Ectodermal cell (in vitro differentiated cells): ENCODE results near the gene GALNT13.

Experiments used
- H3K27ac ChIP-seq: 2 replicates; pipeline ENCODE4 v1.7.0; 2013; ENCODE audit warnings: mild to moderate bottlenecking, low read depth, low read length; ENCODE audit not compliant: insufficient read depth, poor library complexity, severe bottlenecking
- H3K27me3 ChIP-seq: 2 replicates; pipeline ENCODE4 v1.7.0; 2013; ENCODE audit warnings: mild to moderate bottlenecking, low read length; ENCODE audit not compliant: insufficient read depth, control insufficient read depth, poor library complexity, severe bottlenecking
- H3K36me3 ChIP-seq: one replicate; pipeline ENCODE4 v1.7.0; 2013; ENCODE audit warnings: low read length; ENCODE audit not compliant: control insufficient read depth, insufficient read depth
- H3K4me1 ChIP-seq: one replicate; pipeline ENCODE4 v1.7.0; 2013; ENCODE audit warnings: low read length; ENCODE audit not compliant: control insufficient read depth, insufficient read depth
- H3K4me3 ChIP-seq: 2 replicates; pipeline ENCODE4 v1.7.0; 2013; ENCODE audit warnings: low read depth, low read length, control low read depth; ENCODE audit not compliant: insufficient read depth
- H3K9me3 ChIP-seq: 2 replicates; pipeline ENCODE4 v1.7.0; 2013; ENCODE audit warnings: mild to moderate bottlenecking, low read length, moderate library complexity; ENCODE audit not compliant: control insufficient read depth
- WGBS, 2 experiments: methylation state at CpG; one replicate each; pipeline ENCODE4 v1.1.7; 2013; ENCODE audit warnings: missing lambda C conversion rate in 2 of 2; 5-methylcytosine and 5-hydroxymethylcytosine counted together

GALNT13 gene

GRCh38 chr2:154093856-154094255 is 222.1 kb downstream of the GALNT13 start:
- Histone ChIP-seq H3K36me3 (no peaks in the 10 kb centered on the region), H3K27ac (no peak overlapping the region), H3K4me1 (no peaks in the 10 kb centered on the region), H3K9me3 (no peaks in the 10 kb centered on the region), H3K4me3 (no peak overlapping the region), H3K27me3 (no peaks in the 10 kb centered on the region)
- WGBS, 2 experiments = 86 to 93% methylated on average over 2 of the region's 2 CpGs

GRCh38 chr2:154097833-154098398 is 226.2 kb downstream of the GALNT13 start:
- no peaks in the 10 kb centered on the region for H3K4me1 ChIP-seq
- no peaks in the 10 kb centered on the region for H3K27me3 ChIP-seq
- no peak overlapping the region for H3K4me3 ChIP-seq
- H3K36me3 ChIP-seq = no peaks in the 10 kb centered on the region
- 79 to 93% methylated on average over 2 to 4 of the region's 4 CpGs for WGBS, 2 experiments
- H3K9me3 ChIP-seq = no peaks in the 10 kb centered on the region
- no peak overlapping the region for H3K27ac ChIP-seq

GRCh38 chr2:154120706-154121105 is 249.0 kb downstream of the GALNT13 start:
- no peaks in the 10 kb centered on the region for H3K4me1 ChIP-seq
- H3K9me3 ChIP-seq = no peaks in the 10 kb centered on the region
- no peak overlapping the region for H3K4me3 ChIP-seq
- 87 to 100% methylated on average over 1 to 2 of the region's 2 CpGs for WGBS, 2 experiments
- H3K27ac ChIP-seq = no peak overlapping the region
- no peaks in the 10 kb centered on the region for H3K36me3 ChIP-seq
- H3K27me3 ChIP-seq = no peaks in the 10 kb centered on the region

GRCh38 chr2:154125891-154126290 is 254.2 kb downstream of the GALNT13 start:
- Histone ChIP-seq H3K4me1 (no peaks in the 10 kb centered on the region), H3K9me3 (no peaks in the 10 kb centered on the region), H3K27ac (no peak overlapping the region), H3K36me3 (no peaks in the 10 kb centered on the region), H3K27me3 (no peaks in the 10 kb centered on the region), H3K4me3 (no peak overlapping the region)

GRCh38 chr2:154130821-154131220 is 259.1 kb downstream of the GALNT13 start:
- no peaks in the 10 kb centered on the region for H3K27me3 ChIP-seq
- H3K27ac ChIP-seq = no peak overlapping the region
- H3K4me3 ChIP-seq = no peak overlapping the region
- H3K36me3 ChIP-seq = no peaks in the 10 kb centered on the region
- H3K9me3 ChIP-seq = no peaks in the 10 kb centered on the region
- WGBS, 2 experiments = 50% methylated on average over 1 of the region's 1 CpG; no CpG with 5 or more reads in 1 of the 2 experiments
- no peaks in the 10 kb centered on the region for H3K4me1 ChIP-seq

GRCh38 chr2:154132827-154133226 is 261.1 kb downstream of the GALNT13 start:
- Histone ChIP-seq H3K4me3 (no peak overlapping the region), H3K4me1 (no peaks in the 10 kb centered on the region), H3K9me3 (no peaks in the 10 kb centered on the region), H3K27ac (no peak overlapping the region), H3K27me3 (no peaks in the 10 kb centered on the region), H3K36me3 (no peaks in the 10 kb centered on the region)
- 66 to 70% methylated on average over 2 of the region's 2 CpGs for whole genome bisulfite sequencing, 2 experiments

- 81% methylated on average over 3 of the region's 3 CpGs for WGBS, 2 experiments
- no peak overlapping the region for H3K4me3 ChIP-seq
- no peak overlapping the region for H3K27ac ChIP-seq
- H3K27me3 ChIP-seq = no peaks in the 10 kb centered on the region
- no peaks in the 10 kb centered on the region for H3K9me3 ChIP-seq
- no peaks in the 10 kb centered on the region for H3K4me1 ChIP-seq
- H3K36me3 ChIP-seq = no peaks in the 10 kb centered on the region
Observed at GRCh38 chr2:154133823-154134222, 262.1 kb downstream of the GALNT13 start.

GRCh38 chr2:154140249-154141025 is 268.7 kb downstream of the GALNT13 start:
- H3K27me3 ChIP-seq = no peaks in the 10 kb centered on the region
- 98 to 100% methylated on average over 3 to 4 of the region's 4 CpGs for whole genome bisulfite sequencing, 2 experiments
- no peaks in the 10 kb centered on the region for H3K36me3 ChIP-seq
- H3K9me3 ChIP-seq = no peaks in the 10 kb centered on the region
- H3K27ac ChIP-seq = no peak overlapping the region
- H3K4me1 ChIP-seq = no peaks in the 10 kb centered on the region
- H3K4me3 ChIP-seq = no peak overlapping the region

- Histone ChIP-seq H3K4me3 (no peak overlapping the region), H3K27me3 (no peaks in the 10 kb centered on the region), H3K4me1 (no peaks in the 10 kb centered on the region), H3K9me3 (no peaks in the 10 kb centered on the region), H3K36me3 (no peaks in the 10 kb centered on the region), H3K27ac (no peak overlapping the region)
- 83% methylated on average over 2 of the region's 2 CpGs for WGBS, 2 experiments
Observed at GRCh38 chr2:154142480-154142879, 270.8 kb downstream of the GALNT13 start.

- no peaks in the 10 kb centered on the region for H3K27me3 ChIP-seq
- H3K27ac ChIP-seq = no peak overlapping the region
- no peak overlapping the region for H3K4me3 ChIP-seq
- WGBS, 2 experiments = 90 to 95% methylated on average over 3 of the region's 4 CpGs
- H3K36me3 ChIP-seq = no peaks in the 10 kb centered on the region
- H3K4me1 ChIP-seq = no peaks in the 10 kb centered on the region
- H3K9me3 ChIP-seq = no peaks in the 10 kb centered on the region
Observed at GRCh38 chr2:154143105-154143504, 271.4 kb downstream of the GALNT13 start.
